ENCODE measurements around the gene RNU6-8.

DNA sequence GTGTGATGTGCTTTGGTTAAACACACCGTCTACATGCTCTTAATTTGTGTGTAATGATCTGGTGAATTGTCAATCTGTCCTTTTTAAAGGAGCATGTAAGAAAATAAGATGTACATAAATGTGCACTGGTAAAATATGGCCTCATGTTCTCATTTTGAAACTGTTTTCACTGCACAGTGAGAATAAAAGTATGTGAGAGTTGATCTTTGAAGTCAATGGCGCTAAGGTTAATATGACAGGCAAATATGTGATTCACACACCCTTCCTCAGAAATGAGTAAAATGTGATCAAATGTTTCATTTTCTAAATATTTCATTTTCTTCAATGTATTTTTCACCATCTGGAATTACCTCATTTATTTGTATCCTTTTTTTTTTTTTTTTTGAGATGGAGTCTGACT lies 9.5 kb downstream of the RNU6-8 start:
- TF ChIP-seq POLR2A (IDR thresholded peaks at IDR 0.05) (no peak), CTCF (IDR thresholded peaks at IDR 0.05) (no peak)
